Heart left ventricle (tissue), 13 donors: ENCODE results near the gene PPFIA3.

Experiments used
- POLR2A ChIP-seq, 2 donors: fragments of 450-650 bp; IDR thresholded peaks; one replicate each; pipeline ENCODE4 v1.6.1; 2017; ENCODE audit warnings: antibody characterized with exemption in 2 of 2, mild to moderate bottlenecking in 2 of 2, moderate library complexity in 2 of 2
- TF ChIP-seq, protein P1 (sequence below), 12 donors: fragments of 200-600 bp; sonication (generic) in 4 of 12; IDR thresholded peaks; one replicate each; pipeline versions ENCODE4 v1.5.0 to v1.8.0; 2018 to 2022; ENCODE audit warnings: antibody characterized with exemption in 12 of 12, mild to moderate bottlenecking in 5 of 12
- donor health status: ischemic (EF 13 %, LVEDD 7.1; RV severe dilation, severe dysfunction).
- donor health status: DM: no; HTN: yes; CAD: no.
- donor health status: DM: no; HTN: no; CAD: no.
- donor health status: ischemic (EF 25% LVEDD 6.9; RV normal size, moderate dysfunction).
- donor health status: ischemic (EF 25% LVEDD 5.7; RV mildly dilated, moderate dysfunction).
- donor health status: ischemic (EF 35%, LVEDD 5.7; RV mildly dilated, moderate dysfunction).
- donor health status: nonischemic (EF 11% LVEDD 7.7; RV severe dilation, severe dysfunction).
- donor health status: DM: yes; HTN: yes; CAD: no.
- donor health status: PGD.
- donor health status: ischemic (EF 29% LVEDD 5.4; RV normal size, mild dysfunction).
- donor health status: nonischemic (EF 23%, LVEDD 6.1; RV moderate dilation, normal function).

DNA sequence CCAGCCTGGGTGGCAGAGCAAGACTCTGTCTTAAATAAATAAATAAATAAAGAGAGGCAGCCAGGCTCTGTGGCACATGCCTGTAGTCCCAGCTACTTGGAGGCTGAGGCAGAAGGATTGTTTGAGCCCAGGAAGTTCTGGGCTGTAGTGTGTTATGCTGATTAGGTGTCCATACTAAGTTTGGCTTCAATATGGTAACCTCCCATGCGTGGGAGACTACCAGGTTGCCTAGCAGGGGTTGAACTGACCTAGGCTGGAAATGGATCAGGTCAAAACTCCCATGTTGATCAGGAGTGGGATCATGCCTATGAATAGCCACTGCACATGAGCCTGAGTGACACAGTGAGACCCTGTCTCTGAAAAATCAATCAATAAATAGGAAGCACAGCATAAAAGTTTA is 38.1 kb upstream of the PPFIA3 start:
- TF ChIP-seq, protein P1, sequence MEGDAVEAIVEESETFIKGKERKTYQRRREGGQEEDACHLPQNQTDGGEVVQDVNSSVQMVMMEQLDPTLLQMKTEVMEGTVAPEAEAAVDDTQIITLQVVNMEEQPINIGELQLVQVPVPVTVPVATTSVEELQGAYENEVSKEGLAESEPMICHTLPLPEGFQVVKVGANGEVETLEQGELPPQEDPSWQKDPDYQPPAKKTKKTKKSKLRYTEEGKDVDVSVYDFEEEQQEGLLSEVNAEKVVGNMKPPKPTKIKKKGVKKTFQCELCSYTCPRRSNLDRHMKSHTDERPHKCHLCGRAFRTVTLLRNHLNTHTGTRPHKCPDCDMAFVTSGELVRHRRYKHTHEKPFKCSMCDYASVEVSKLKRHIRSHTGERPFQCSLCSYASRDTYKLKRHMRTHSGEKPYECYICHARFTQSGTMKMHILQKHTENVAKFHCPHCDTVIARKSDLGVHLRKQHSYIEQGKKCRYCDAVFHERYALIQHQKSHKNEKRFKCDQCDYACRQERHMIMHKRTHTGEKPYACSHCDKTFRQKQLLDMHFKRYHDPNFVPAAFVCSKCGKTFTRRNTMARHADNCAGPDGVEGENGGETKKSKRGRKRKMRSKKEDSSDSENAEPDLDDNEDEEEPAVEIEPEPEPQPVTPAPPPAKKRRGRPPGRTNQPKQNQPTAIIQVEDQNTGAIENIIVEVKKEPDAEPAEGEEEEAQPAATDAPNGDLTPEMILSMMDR (IDR thresholded peaks at IDR 0.05) = no peak
- no peak for TF ChIP-seq POLR2A (IDR thresholded peaks at IDR 0.05)
